HCT116 (cell line): ENCODE measurements around the gene PRRT3. TPM values are rescaled to one million over a fixed set of nuclear protein-coding genes. Genes with fewer than 3 reads are reported as not detected.

Experiments
- ATAC-seq: fragments of 200-7000 bp; cut with Tn5 transposase; 2 replicates; pipeline ENCODE4 v1.9.1; 2020; ENCODE audit warnings: mild to moderate bottlenecking, moderate library complexity
- BruUV-seq: library from RNA; stranded (reverse); fragments of 400-500 nt; replicated peaks from 2 replicates; lab custom pipeline; 2021; lab: Mats Ljungman, UMichigan
- CTCF ChIA-PET: fragments of 300-600 bp; sonication (Branson Sonifier 250); formaldehyde crosslinking; loops from one replicate; lab custom pipeline; 2021; ENCODE audit warnings: antibody characterized with exemption; lab: Charles Lee
- POLR2A ChIA-PET: fragments of 300-600, 350-600 bp; sonication (Branson Sonifier 250); formaldehyde crosslinking; loops from one replicate; lab custom pipeline; 2021; ENCODE audit warnings: antibody characterized with exemption; lab: Charles Lee
- RAD21 ChIA-PET, 2 experiments: fragments of 300-600 bp; sonication (Branson Sonifier 250); formaldehyde crosslinking; loops; one replicate each; lab custom pipeline; 2023; ENCODE audit warnings: low total read pairs in 2 of 2; ENCODE audit not compliant: uncharacterized antibody in 2 of 2, unreplicated experiment in 2 of 2, low non-redundant PET in 1 of 2; lab: Charles Lee
- DNase-seq: peaks from one replicate; pipeline ENCODE4 v3.0.0-alpha.2; 2010; ENCODE audit warnings: low read depth, low spot score
- H2AFZ ChIP-seq: fragments of 200-600 bp; shearing (Covaris generic), sonication (generic); 2 replicates; pipeline ENCODE4 v1.6.1; 2017; ENCODE audit warnings: low read depth, mixed run types, mixed read lengths, antibody characterized with exemption, low read length; ENCODE audit not compliant: poor library complexity, severe bottlenecking
- H3K27ac ChIP-seq: 2 replicates; pipeline ENCODE4 v1.5.1; 2012; ENCODE audit warnings: low read depth, low read length
- H3K27me3 ChIP-seq: fragments of 200-600 bp; sonication (generic); 2 replicates; pipeline ENCODE4 v1.6.1; 2016; ENCODE audit warnings: mixed run types, low read length, mixed read lengths; ENCODE audit not compliant: insufficient read depth
- H3K36me3 ChIP-seq, 2 experiments: fragments of 200-500 bp in 1 of 2; fragments of 200-600 bp in 1 of 2; sonication (Bioruptor generic) in 1 of 2; sonication (generic) in 1 of 2; 2 replicates each; pipeline versions ENCODE4 v1.5.1 to v1.6.1; 2014 to 2016; ENCODE audit warnings: low read length in 2 of 2, inconsistent platforms in 1 of 2, mixed read lengths in 1 of 2, mixed run types in 1 of 2; ENCODE audit not compliant: insufficient read depth in 2 of 2, control insufficient read depth in 1 of 2
- H3K4me1 ChIP-seq, 2 experiments: fragments of 200-600 bp in 1 of 2; sonication (generic) in 1 of 2; 2 replicates each; pipeline versions ENCODE4 v1.5.1 to v1.6.1; 2012 to 2017; ENCODE audit warnings: low read length in 2 of 2, inconsistent platforms in 1 of 2, mild to moderate bottlenecking in 1 of 2, mixed read lengths in 1 of 2, mixed run types in 1 of 2, moderate library complexity in 1 of 2; ENCODE audit not compliant: insufficient read depth in 2 of 2, control insufficient read depth in 1 of 2
- H3K4me2 ChIP-seq: fragments of 200-600 bp; sonication (generic); 2 replicates; pipeline ENCODE4 v1.6.1; 2017; ENCODE audit warnings: mixed run types, low read length, mixed read lengths
- H3K4me3 ChIP-seq, 2 experiments: fragments of 200-600 bp in 1 of 2; sonication (generic) in 1 of 2; replicated peaks in 1 of 2; 2 replicates each; pipeline ENCODE4 v1.5.1; 2011 to 2016; ENCODE audit warnings: low read length in 2 of 2, control low read depth in 1 of 2, low read depth in 1 of 2, mild to moderate bottlenecking in 1 of 2, mixed read lengths in 1 of 2, mixed run types in 1 of 2
- H3K79me2 ChIP-seq: fragments of 200-600 bp; sonication (generic); 2 replicates; pipeline ENCODE4 v1.6.1; 2017; ENCODE audit warnings: mild to moderate bottlenecking, mixed run types, low read length, moderate library complexity, mixed read lengths; ENCODE audit not compliant: insufficient read depth
- H3K9ac ChIP-seq: fragments of 200-600 bp; sonication (generic); 2 replicates; pipeline ENCODE4 v1.6.1; 2016; ENCODE audit warnings: low read length, mixed read lengths
- H3K9me2 ChIP-seq: fragments of 200-600 bp; sonication (generic), shearing (Covaris generic); 2 replicates; pipeline ENCODE4 v1.6.1; 2017; ENCODE audit warnings: mixed run types, mild to moderate bottlenecking, moderate library complexity; ENCODE audit not compliant: insufficient read depth
- H3K9me3 ChIP-seq, 2 experiments: fragments of 200-500 bp in 1 of 2; fragments of 200-600 bp in 1 of 2; sonication (Bioruptor generic) in 1 of 2; sonication (generic) in 1 of 2; 2 replicates each; pipeline ENCODE4 v1.6.1; 2014 to 2017; ENCODE audit warnings: low read length in 2 of 2, mixed read lengths in 2 of 2, inconsistent platforms in 1 of 2, low read depth in 1 of 2, mild to moderate bottlenecking in 1 of 2, mixed run types in 1 of 2, moderate library complexity in 1 of 2; ENCODE audit not compliant: control insufficient read depth in 1 of 2, insufficient read depth in 1 of 2
- H4K20me1 ChIP-seq: fragments of 200-600 bp; sonication (generic), shearing (Covaris generic); 2 replicates; pipeline ENCODE4 v1.6.1; 2017; ENCODE audit warnings: mixed run types, mild to moderate bottlenecking, moderate library complexity; ENCODE audit not compliant: insufficient read depth
- ATF3 ChIP-seq: IDR thresholded peaks from 2 replicates; pipeline ENCODE4 v1.6.1; 2012
- CBX3 ChIP-seq: IDR thresholded peaks from 2 replicates; pipeline ENCODE4 v1.6.1; 2012; ENCODE audit warnings: low read depth
- CEBPB ChIP-seq: IDR thresholded peaks from 2 replicates; pipeline ENCODE4 v1.6.1; 2012; ENCODE audit warnings: low read depth
- EGR1 ChIP-seq: IDR thresholded peaks from 2 replicates; pipeline ENCODE4 v1.6.1; 2012; ENCODE audit warnings: low read depth
- ELF1 ChIP-seq: IDR thresholded peaks from 2 replicates; pipeline ENCODE4 v1.6.1; 2012; ENCODE audit warnings: low read depth, borderline replicate concordance
- EZH2 ChIP-seq: fragments of 200-600 bp; sonication (generic); IDR thresholded peaks from 2 replicates; pipeline ENCODE4 v1.6.1; 2017; ENCODE audit warnings: antibody characterized with exemption, mixed run types
- FOSL1 ChIP-seq: IDR thresholded peaks from 2 replicates; pipeline ENCODE4 v1.6.1; 2012; ENCODE audit warnings: low read depth
- JUND ChIP-seq: IDR thresholded peaks from 2 replicates; pipeline ENCODE4 v1.6.1; 2012
- MAX ChIP-seq: IDR thresholded peaks from 2 replicates; pipeline ENCODE4 v1.6.1; 2012
- POLR2AphosphoS5 ChIP-seq: IDR thresholded peaks from 2 replicates; pipeline ENCODE4 v1.6.1; 2011; ENCODE audit warnings: mild to moderate bottlenecking, low read depth, low read length, moderate library complexity
- REST ChIP-seq: IDR thresholded peaks from 2 replicates; pipeline ENCODE4 v1.6.1; 2012; ENCODE audit warnings: low read depth
- SIN3A ChIP-seq: IDR thresholded peaks from 2 replicates; pipeline ENCODE4 v1.6.1; 2012; ENCODE audit warnings: low read depth
- SP1 ChIP-seq: IDR thresholded peaks from 2 replicates; pipeline ENCODE4 v1.6.1; 2012; ENCODE audit warnings: low read depth
- SRF ChIP-seq: IDR thresholded peaks from 2 replicates; pipeline ENCODE4 v1.6.1; 2012; ENCODE audit warnings: low read depth
- TCF7L2 ChIP-seq: IDR thresholded peaks from 2 replicates; pipeline ENCODE4 v1.7.0; 2011; ENCODE audit warnings: borderline replicate concordance, inconsistent platforms; ENCODE audit not compliant: insufficient read depth, insufficient read length; ENCODE audit errors: extremely low read depth
- YY1 ChIP-seq: IDR thresholded peaks from 2 replicates; pipeline ENCODE4 v1.6.1; 2011; ENCODE audit warnings: low read length, low read depth, moderate library complexity, mild to moderate bottlenecking; ENCODE audit not compliant: insufficient replicate concordance; ENCODE audit errors: extremely low read depth
- ZBTB33 ChIP-seq: IDR thresholded peaks from 2 replicates; pipeline ENCODE4 v1.6.1; 2011; ENCODE audit warnings: mild to moderate bottlenecking, low read length, moderate library complexity; ENCODE audit not compliant: insufficient replicate concordance; ENCODE audit errors: extremely low read depth
- ZNF274 ChIP-seq: fragments of 200-500 bp; sonication (Bioruptor generic); IDR thresholded peaks from 2 replicates; pipeline ENCODE4 v1.6.1; 2014; ENCODE audit warnings: mild to moderate bottlenecking, low read depth, low read length, inconsistent platforms
- intact Hi-C: fragments of 100-400 bp; cut with micrococcal nuclease; formaldehyde crosslinking; loops from 2 replicates; pipeline ENCODE4 v1.10.0; 2022
- total RNA-seq: library from RNA; stranded (reverse); gene quantifications from one replicate; pipeline ENCODE4 v1.2.1, GENCODE V29; 2021; ENCODE audit not compliant: unreplicated experiment

PRRT3 gene
- total RNA-seq, 1 experiment from 2014 or later = 0.96 TPM

GRCh38 chr3:9909221-9910013, 42.8 kb downstream of the PRRT3 start:
- Histone ChIP-seq H3K4me3 (no peak overlapping the region), H3K27me3 (no peaks in the 10 kb centered on the region), H3K36me3 (peaks cover 0 to 3% of the 10 kb centered on the region in 2 experiments; a peak in 2 of 4 replicates), H3K4me1 (no peaks in the 10 kb centered on the region), H3K9me2 (no peaks in the 10 kb centered on the region), H3K9ac (no peak overlapping the region), H3K4me2 (no peak overlapping the region), H3K9me3 (no peaks in the 10 kb centered on the region), H4K20me1 (no peaks in the 10 kb centered on the region), H2AFZ (no peak overlapping the region), H3K79me2 (no peaks in the 10 kb centered on the region), H3K27ac (no peak overlapping the region)
- intact Hi-C loops = no loop called here
- POLR2A ChIA-PET = no interaction called here
- DNase-seq (no peak), ATAC-seq (no peak)
- CTCF ChIA-PET = interaction anchor here (1.8 kb wide), 1 partner anchor 23 kb away, joined by 3 read pairs; no protein-coding TSS in a partner anchor
- RAD21 ChIA-PET = no interaction called here
- TF ChIP-seq FOSL1 (no peak), ATF3 (no peak), EGR1 (no peak), ZBTB33 (no peak), POLR2AphosphoS5 (no peak), CBX3 (no peak), REST (no peak), EZH2 (no peak), YY1 (no peak), ELF1 (no peak), JUND (no peak), SP1 (no peak), SIN3A (no peak), MAX (no peak), CEBPB (no peak), SRF (no peak), ZNF274 (no peak), TCF7L2 (no peak)
- BruUV-seq = no TSS peak
